GM08714 (cell line): ENCODE measurements around the gene RTKN2.
A peak's percentile ranks its signal among the peaks of the same experiment; 100 is the strongest.

Experiments
- H3K4me3 ChIP-seq: fragments of 200-500 bp; sonication (Bioruptor generic); 2 replicates; pipeline ENCODE4 v1.5.1; 2014; ENCODE audit warnings: mild to moderate bottlenecking, low read length, inconsistent platforms
- ZNF274 ChIP-seq: IDR thresholded peaks from 2 replicates; pipeline ENCODE4 v1.6.1; 2012; ENCODE audit warnings: mild to moderate bottlenecking, low read depth, low read length

The RTKN2 gene

GRCh38 chr10:62268027-62268398 is 631 bp downstream of the RTKN2 start:
- peak overlapping the region; percentile 69 for H3K4me3 ChIP-seq
- no peak for TF ChIP-seq ZNF274

GRCh38 chr10:62266611-62267010 is 2.0 kb downstream of the RTKN2 start:
- no peak overlapping the region for H3K4me3 ChIP-seq
- no peak for TF ChIP-seq ZNF274

- no peak overlapping the region for H3K4me3 ChIP-seq
- TF ChIP-seq ZNF274: no peak
Observed at GRCh38 chr10:62266147-62266546, 2.5 kb downstream of the RTKN2 start.

GRCh38 chr10:62264702-62265436 is 3.8 kb downstream of the RTKN2 start:
- H3K4me3 ChIP-seq: no peak overlapping the region
- TF ChIP-seq ZNF274: no peak

- no peak for TF ChIP-seq ZNF274
- H3K4me3 ChIP-seq: no peak overlapping the region
Observed at GRCh38 chr10:62264126-62264525, 4.5 kb downstream of the RTKN2 start.

GRCh38 chr10:62261666-62262065 is 7.0 kb downstream of the RTKN2 start:
- H3K4me3 ChIP-seq: no peak overlapping the region
- TF ChIP-seq ZNF274: no peak

GRCh38 chr10:62259998-62260397 is 8.6 kb downstream of the RTKN2 start:
- no peak for TF ChIP-seq ZNF274
- no peak overlapping the region for H3K4me3 ChIP-seq

- no peak overlapping the region for H3K4me3 ChIP-seq
- TF ChIP-seq ZNF274: no peak
Observed at GRCh38 chr10:62259456-62259855, 9.2 kb downstream of the RTKN2 start.

- no peak overlapping the region for H3K4me3 ChIP-seq
- TF ChIP-seq ZNF274: no peak
Observed at GRCh38 chr10:62258926-62259325, 9.7 kb downstream of the RTKN2 start.

- no peak for TF ChIP-seq ZNF274
- no peak overlapping the region for H3K4me3 ChIP-seq
Observed at GRCh38 chr10:62253704-62254103, 14.9 kb downstream of the RTKN2 start.

GRCh38 chr10:62252051-62252450 is 16.6 kb downstream of the RTKN2 start:
- H3K4me3 ChIP-seq: no peak overlapping the region
- TF ChIP-seq ZNF274: no peak

GRCh38 chr10:62250594-62251198 is 17.9 kb downstream of the RTKN2 start:
- no peak overlapping the region for H3K4me3 ChIP-seq
- no peak for TF ChIP-seq ZNF274

GRCh38 chr10:62249957-62250356 is 18.7 kb downstream of the RTKN2 start:
- no peak overlapping the region for H3K4me3 ChIP-seq
- TF ChIP-seq ZNF274: no peak

- no peak for TF ChIP-seq ZNF274
- no peak overlapping the region for H3K4me3 ChIP-seq
Observed at GRCh38 chr10:62248465-62248864, 20.2 kb downstream of the RTKN2 start.

GRCh38 chr10:62244785-62245467 is 23.7 kb downstream of the RTKN2 start:
- no peak overlapping the region for H3K4me3 ChIP-seq
- no peak for TF ChIP-seq ZNF274
